ENCODE measurements around the gene STOML2.
A peak's percentile ranks its signal among the peaks of the same experiment; 100 is the strongest.

Gene STOML2

GRCh38 chr9:35059438-35059837 lies 43.5 kb downstream of the STOML2 start:
- Histone ChIP-seq H2AFZ (ENCODE audit: insufficient read depth, low read length, poor library complexity) (no peak overlapping the region), H3K4me1 (ENCODE audit: control insufficient read depth in 1 of 2, insufficient read depth in 2 of 2, low read length in 2 of 2) (no peaks in the 10 kb centered on the region), H3K23ac (ENCODE audit: low read length) (no peak overlapping the region), H3K9ac (ENCODE audit: low read length) (no peak overlapping the region), H3K27me3 (ENCODE audit: insufficient read depth, low read length) (no peaks in the 10 kb centered on the region), H3K27ac (ENCODE audit: low read depth, low read length) (no peak overlapping the region), H3K79me2 (ENCODE audit: control insufficient read depth, insufficient read depth, low read length, poor library complexity) (no peaks in the 10 kb centered on the region), H2BK120ac (ENCODE audit: insufficient read depth, low read length, poor library complexity) (no peak overlapping the region), H3K9me3 (ENCODE audit: insufficient read depth, low read depth, low read length) (peaks cover 3% of the 10 kb centered on the region), H3K14ac (ENCODE audit: low read length) (no peak overlapping the region), H3K4ac (ENCODE audit: low read depth, low read length) (no peak overlapping the region), H4K8ac (ENCODE audit: low read depth, low read length) (no peak overlapping the region), H2BK12ac (ENCODE audit: low read length) (no peak overlapping the region), H3K79me1 (ENCODE audit: low read length) (no peaks in the 10 kb centered on the region), H2BK5ac (ENCODE audit: low read depth, low read length, poor library complexity) (no peak overlapping the region), H2AK5ac (ENCODE audit: low read length) (no peak overlapping the region), H4K91ac (ENCODE audit: low read depth, low read length) (no peak overlapping the region), H3K18ac (ENCODE audit: low read length) (no peak overlapping the region), H3K4me3 (ENCODE audit: low read depth, low read length) (peak overlapping the region; percentile 3), H3K36me3 (ENCODE audit: control insufficient read depth in 1 of 2, insufficient read depth in 2 of 2, low read length in 2 of 2) (peaks cover 60 to 86% of the 10 kb centered on the region in 2 experiments), H4K12ac (ENCODE audit: low read depth, low read length) (no peak overlapping the region), H3K4me2 (ENCODE audit: low read length) (no peak overlapping the region)
- no CpG with 5 or more reads among the region's 10 CpGs for WGBS (ENCODE audit: extremely low coverage, insufficient coverage, insufficient read length)
- DNase-seq = no peak

GRCh38 chr9:35057271-35057620 lies 45.7 kb downstream of the STOML2 start:
- Histone ChIP-seq H3K79me1 (ENCODE audit: low read length) (no peaks in the 10 kb centered on the region), H3K27me3 (ENCODE audit: insufficient read depth, low read length) (no peaks in the 10 kb centered on the region), H4K8ac (ENCODE audit: low read depth, low read length) (no peak overlapping the region), H2AK5ac (ENCODE audit: low read length) (no peak overlapping the region), H2AFZ (ENCODE audit: insufficient read depth, low read length, poor library complexity) (no peak overlapping the region), H3K14ac (ENCODE audit: low read length) (no peak overlapping the region), H3K4me1 (ENCODE audit: control insufficient read depth in 1 of 2, insufficient read depth in 2 of 2, low read length in 2 of 2) (no peaks in the 10 kb centered on the region), H4K91ac (ENCODE audit: low read depth, low read length) (no peak overlapping the region), H3K4me2 (ENCODE audit: low read length) (no peak overlapping the region), H3K9me3 (ENCODE audit: insufficient read depth, low read depth, low read length) (peaks cover 3% of the 10 kb centered on the region), H3K27ac (ENCODE audit: low read depth, low read length) (no peak overlapping the region), H2BK120ac (ENCODE audit: insufficient read depth, low read length, poor library complexity) (no peak overlapping the region), H3K4me3 (ENCODE audit: low read depth, low read length) (no peak overlapping the region), H3K9ac (ENCODE audit: low read length) (no peak overlapping the region), H3K79me2 (ENCODE audit: control insufficient read depth, insufficient read depth, low read length, poor library complexity) (no peaks in the 10 kb centered on the region), H4K12ac (ENCODE audit: low read depth, low read length) (no peak overlapping the region), H3K18ac (ENCODE audit: low read length) (no peak overlapping the region), H3K36me3 (ENCODE audit: control insufficient read depth in 1 of 2, insufficient read depth in 2 of 2, low read length in 2 of 2) (peaks cover 54 to 70% of the 10 kb centered on the region in 2 experiments), H2BK5ac (ENCODE audit: low read depth, low read length, poor library complexity) (no peak overlapping the region), H3K23ac (ENCODE audit: low read length) (no peak overlapping the region), H2BK12ac (ENCODE audit: low read length) (no peak overlapping the region), H3K4ac (ENCODE audit: low read depth, low read length) (no peak overlapping the region)
- no CpG with 5 or more reads among the region's 8 CpGs for WGBS (ENCODE audit: extremely low coverage, insufficient coverage, insufficient read length)
- no peak for DNase-seq

- Histone ChIP-seq H3K9ac (ENCODE audit: low read length) (no peak overlapping the region), H3K23ac (ENCODE audit: low read length) (no peak overlapping the region), H3K4ac (ENCODE audit: low read depth, low read length) (no peak overlapping the region), H3K27me3 (ENCODE audit: insufficient read depth, low read length) (no peaks in the 10 kb centered on the region), H3K79me2 (ENCODE audit: control insufficient read depth, insufficient read depth, low read length, poor library complexity) (no peaks in the 10 kb centered on the region), H3K18ac (ENCODE audit: low read length) (no peak overlapping the region), H4K12ac (ENCODE audit: low read depth, low read length) (no peak overlapping the region), H3K4me1 (ENCODE audit: control insufficient read depth in 1 of 2, insufficient read depth in 2 of 2, low read length in 2 of 2) (no peaks in the 10 kb centered on the region), H2BK5ac (ENCODE audit: low read depth, low read length, poor library complexity) (no peak overlapping the region), H4K91ac (ENCODE audit: low read depth, low read length) (no peak overlapping the region), H4K8ac (ENCODE audit: low read depth, low read length) (no peak overlapping the region), H3K4me2 (ENCODE audit: low read length) (no peak overlapping the region), H3K27ac (ENCODE audit: low read depth, low read length) (no peak overlapping the region), H3K4me3 (ENCODE audit: low read depth, low read length) (no peak overlapping the region), H2AFZ (ENCODE audit: insufficient read depth, low read length, poor library complexity) (no peak overlapping the region), H2BK120ac (ENCODE audit: insufficient read depth, low read length, poor library complexity) (no peak overlapping the region), H3K79me1 (ENCODE audit: low read length) (no peaks in the 10 kb centered on the region), H2AK5ac (ENCODE audit: low read length) (no peak overlapping the region), H2BK12ac (ENCODE audit: low read length) (no peak overlapping the region), H3K14ac (ENCODE audit: low read length) (no peak overlapping the region), H3K9me3 (ENCODE audit: insufficient read depth, low read depth, low read length) (peaks cover 3% of the 10 kb centered on the region), H3K36me3 (ENCODE audit: control insufficient read depth in 1 of 2, insufficient read depth in 2 of 2, low read length in 2 of 2) (peaks cover 49 to 65% of the 10 kb centered on the region in 2 experiments)
- DNase-seq = no peak
- no CpG with 5 or more reads among the region's 9 CpGs for WGBS (ENCODE audit: extremely low coverage, insufficient coverage, insufficient read length)
Measured at GRCh38 chr9:35056571-35057270, 46.2 kb downstream of the STOML2 start.

- Histone ChIP-seq H4K8ac (ENCODE audit: low read depth, low read length) (no peak overlapping the region), H3K14ac (ENCODE audit: low read length) (no peak overlapping the region), H2BK12ac (ENCODE audit: low read length) (no peak overlapping the region), H3K9me3 (ENCODE audit: insufficient read depth, low read depth, low read length) (peaks cover 3% of the 10 kb centered on the region), H3K9ac (ENCODE audit: low read length) (no peak overlapping the region), H3K4ac (ENCODE audit: low read depth, low read length) (no peak overlapping the region), H4K12ac (ENCODE audit: low read depth, low read length) (no peak overlapping the region), H4K91ac (ENCODE audit: low read depth, low read length) (no peak overlapping the region), H3K23ac (ENCODE audit: low read length) (no peak overlapping the region), H3K79me2 (ENCODE audit: control insufficient read depth, insufficient read depth, low read length, poor library complexity) (no peaks in the 10 kb centered on the region), H3K4me1 (ENCODE audit: control insufficient read depth in 1 of 2, insufficient read depth in 2 of 2, low read length in 2 of 2) (no peaks in the 10 kb centered on the region), H3K4me3 (ENCODE audit: low read depth, low read length) (no peak overlapping the region), H2BK120ac (ENCODE audit: insufficient read depth, low read length, poor library complexity) (no peak overlapping the region), H2AFZ (ENCODE audit: insufficient read depth, low read length, poor library complexity) (no peak overlapping the region), H3K36me3 (ENCODE audit: control insufficient read depth in 1 of 2, insufficient read depth in 2 of 2, low read length in 2 of 2) (peaks cover 39 to 58% of the 10 kb centered on the region in 2 experiments), H3K27me3 (ENCODE audit: insufficient read depth, low read length) (no peaks in the 10 kb centered on the region), H3K27ac (ENCODE audit: low read depth, low read length) (no peak overlapping the region), H2BK5ac (ENCODE audit: low read depth, low read length, poor library complexity) (no peak overlapping the region), H2AK5ac (ENCODE audit: low read length) (no peak overlapping the region), H3K18ac (ENCODE audit: low read length) (no peak overlapping the region), H3K4me2 (ENCODE audit: low read length) (no peak overlapping the region), H3K79me1 (ENCODE audit: low read length) (no peaks in the 10 kb centered on the region)
- no peak for DNase-seq
- no CpG with 5 or more reads among the region's 14 CpGs for WGBS (ENCODE audit: extremely low coverage, insufficient coverage, insufficient read length)
Measured at GRCh38 chr9:35054871-35055644, 47.9 kb downstream of the STOML2 start.

Data from trophoblast cell (in vitro differentiated cells and primary cell).